H54 (cell line): ENCODE data around the gene CAMTA1.

Source experiments
- DNase-seq: peaks from one replicate; pipeline ENCODE4 v3.0.0; 2011; ENCODE audit warnings: low spot score, mixed read lengths; ENCODE audit not compliant: insufficient read length
- FAIRE-seq: peaks from 3 replicates; lab custom pipeline; 2011; peaks lifted over from hg19 to GRCh38; lab: Jason Lieb, UNC
- POLR2A ChIP-seq: IDR thresholded peaks from 2 replicates; pipeline ENCODE4 v1.6.1; 2011; ENCODE audit warnings: low read depth, mild to moderate bottlenecking, low read length

Gene CAMTA1

GRCh38 chr1:7418442-7419080 is 633.3 kb downstream of the CAMTA1 start:
- no peak for FAIRE-seq
- no peak for TF ChIP-seq POLR2A
- DNase-seq, result no peak

GRCh38 chr1:7420098-7420445 is 634.8 kb downstream of the CAMTA1 start:
- DNase-seq (no peak), FAIRE-seq (no peak)
- TF ChIP-seq POLR2A, result no peak

- FAIRE-seq, result no peak
- DNase-seq, result no peak
- no peak for TF ChIP-seq POLR2A
Measured at GRCh38 chr1:7420470-7421100, 635.3 kb downstream of the CAMTA1 start.

- DNase-seq, result no peak
- FAIRE-seq, result no peak
- no peak for TF ChIP-seq POLR2A
Measured at GRCh38 chr1:7421471-7422075, 636.3 kb downstream of the CAMTA1 start.

GRCh38 chr1:7422081-7422480 is 636.8 kb downstream of the CAMTA1 start:
- DNase-seq, result no peak
- TF ChIP-seq POLR2A, result no peak
- no peak for FAIRE-seq

GRCh38 chr1:7422561-7422960 is 637.3 kb downstream of the CAMTA1 start:
- DNase-seq (no peak), FAIRE-seq (no peak)
- no peak for TF ChIP-seq POLR2A

- DNase-seq (no peak), FAIRE-seq (no peak)
- no peak for TF ChIP-seq POLR2A
Measured at GRCh38 chr1:7422966-7423365, 637.7 kb downstream of the CAMTA1 start.

- DNase-seq (no peak), FAIRE-seq (no peak)
- TF ChIP-seq POLR2A, result no peak
Measured at GRCh38 chr1:7424352-7424890, 639.2 kb downstream of the CAMTA1 start.

- FAIRE-seq (no peak), DNase-seq (no peak)
- no peak for TF ChIP-seq POLR2A
Measured at GRCh38 chr1:7425229-7425628, 640.0 kb downstream of the CAMTA1 start.

- FAIRE-seq (no peak), DNase-seq (no peak)
- no peak for TF ChIP-seq POLR2A
Measured at GRCh38 chr1:7425771-7426170, 640.5 kb downstream of the CAMTA1 start.

GRCh38 chr1:7426780-7427604 is 641.7 kb downstream of the CAMTA1 start:
- DNase-seq (no peak), FAIRE-seq (no peak)
- no peak for TF ChIP-seq POLR2A

GRCh38 chr1:7427605-7428300 is 642.5 kb downstream of the CAMTA1 start:
- DNase-seq, result no peak
- no peak for TF ChIP-seq POLR2A
- FAIRE-seq, result no peak

GRCh38 chr1:7429290-7429689 is 644.0 kb downstream of the CAMTA1 start:
- DNase-seq, result no peak
- TF ChIP-seq POLR2A, result no peak
- no peak for FAIRE-seq
